ENCODE data around the gene EEPD1.
"Not testable (repeated sequence)": the region's sequence is repeated elsewhere in the genome, so short reads cannot be mapped to it uniquely, and the experiment has no call there.

EEPD1 gene

DNA sequence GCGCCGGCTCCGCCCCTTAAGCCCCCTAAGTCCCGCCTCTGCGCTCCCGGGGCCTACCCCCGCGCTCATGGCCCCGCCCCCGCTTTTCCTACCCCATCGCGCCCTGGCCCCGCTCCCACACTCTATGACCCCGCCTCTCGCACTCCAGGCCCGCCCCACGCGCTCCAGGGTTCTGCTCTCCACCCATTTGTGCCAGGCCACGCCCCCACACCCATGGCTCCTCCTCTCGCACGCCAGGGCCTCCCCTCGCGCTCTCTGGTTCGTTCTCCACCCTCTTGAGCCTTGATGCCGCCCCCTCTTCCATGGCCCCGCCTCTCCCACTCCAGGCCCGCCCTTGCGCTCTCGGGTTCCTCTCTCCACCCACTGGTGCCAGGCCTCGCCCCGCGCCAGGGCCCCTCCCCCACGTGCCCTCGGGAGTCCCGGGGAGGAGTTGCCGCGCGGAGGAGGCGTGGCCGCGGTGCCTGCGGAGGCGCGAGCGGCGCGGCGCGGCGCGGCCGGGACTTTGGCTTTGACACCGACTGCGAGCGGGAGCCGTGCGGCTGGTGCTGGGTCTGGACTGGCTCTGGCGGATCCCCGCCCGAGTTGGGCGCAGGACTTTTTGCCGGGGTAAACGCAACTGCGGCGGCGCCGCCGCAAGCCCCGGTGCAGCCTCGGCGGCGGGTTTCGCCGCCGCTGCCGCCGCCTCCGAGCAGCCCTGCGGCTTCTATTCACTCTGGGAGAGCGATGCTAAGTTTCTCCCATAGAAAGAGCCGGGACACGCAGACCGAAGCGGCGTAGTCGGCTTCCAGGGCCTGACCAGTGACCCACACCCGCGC lies at the start of gene EEPD1:
EEPD1 (plus strand) TSS at position 499 of the 815 bp plus-strand sequence. CDS start 1,071 bp downstream, outside the sequence.
- DNase-seq = peak; percentile 94

DNA sequence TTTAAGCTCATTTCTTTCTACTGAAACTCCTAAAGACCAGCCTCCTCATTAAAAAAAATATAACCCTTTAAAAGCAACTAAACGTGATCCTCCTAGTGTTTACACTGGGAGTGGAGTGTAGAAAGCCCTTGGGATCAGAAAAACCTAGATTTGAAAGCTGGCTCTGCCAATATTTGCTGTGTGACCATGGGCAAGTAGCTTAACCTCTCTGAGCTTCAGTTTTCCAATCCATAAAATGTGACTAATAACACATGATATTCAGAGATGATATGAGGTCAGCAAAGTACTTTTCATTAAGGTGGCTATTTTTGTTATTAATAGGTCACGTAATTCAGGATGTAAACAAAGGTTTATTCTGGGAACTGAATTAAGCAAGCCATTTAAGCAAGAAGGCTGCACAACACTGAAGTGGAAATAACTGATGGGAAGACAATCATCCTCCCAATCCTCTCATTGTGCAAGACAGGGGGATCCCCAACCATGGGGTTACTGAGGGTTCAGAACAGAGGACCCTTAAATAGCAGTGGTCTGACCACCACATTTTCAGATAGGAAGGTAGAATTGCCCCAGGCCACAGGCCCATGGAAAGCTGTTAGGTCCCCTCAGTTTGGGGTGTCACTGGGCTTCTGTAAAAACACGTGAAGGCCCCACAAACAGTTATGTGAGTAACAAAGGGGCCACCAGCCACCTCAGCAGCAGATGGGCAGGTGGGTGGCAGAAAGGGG lies 49.1 kb upstream of the EEPD1 start:
- DNase-seq = no peak

DNA sequence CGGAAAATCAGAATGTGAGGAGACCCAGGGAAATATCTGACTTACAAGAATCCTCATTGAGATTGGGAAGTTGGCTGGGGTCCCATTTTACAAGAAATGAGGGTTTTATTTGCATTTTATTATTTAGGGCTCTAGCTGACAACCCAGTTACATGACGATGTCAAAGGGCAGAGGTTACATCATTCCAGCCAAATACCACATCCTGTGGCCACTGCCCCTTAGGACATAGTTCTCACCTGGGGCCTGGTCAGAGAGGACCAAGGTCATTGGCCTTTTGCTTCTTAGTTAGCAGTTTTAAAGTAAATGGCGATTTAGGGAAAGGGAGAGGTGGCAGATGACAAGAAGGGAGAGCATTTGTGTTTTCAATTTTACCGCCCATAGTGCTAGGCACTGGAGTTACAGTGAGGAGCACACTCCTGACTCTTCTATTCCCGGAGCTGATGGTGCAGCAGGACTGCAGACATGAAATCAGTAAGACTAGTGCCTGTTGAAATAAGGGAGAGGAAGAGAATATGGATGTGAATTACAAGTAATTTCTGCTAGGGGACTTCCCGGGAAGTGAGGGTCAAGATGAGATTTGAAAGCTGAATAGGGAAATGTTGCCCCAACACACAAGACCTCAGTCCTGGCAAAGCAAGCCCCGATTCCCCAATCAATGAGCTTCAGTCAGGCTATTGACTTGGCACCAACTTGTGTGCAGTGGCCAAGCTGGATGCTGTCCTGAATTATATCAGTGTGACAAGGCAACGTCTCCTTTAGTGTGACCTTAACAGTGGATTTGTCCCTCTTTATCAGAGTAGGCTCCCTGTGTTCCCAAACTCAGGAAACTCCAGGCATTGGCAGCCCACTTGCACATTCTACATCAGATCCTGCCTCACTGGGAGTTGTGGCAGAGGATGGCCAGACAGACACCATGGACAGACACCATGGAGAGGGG lies 45.8 kb upstream of the EEPD1 start:
- not testable (repeated sequence) for DNase-seq

DNA sequence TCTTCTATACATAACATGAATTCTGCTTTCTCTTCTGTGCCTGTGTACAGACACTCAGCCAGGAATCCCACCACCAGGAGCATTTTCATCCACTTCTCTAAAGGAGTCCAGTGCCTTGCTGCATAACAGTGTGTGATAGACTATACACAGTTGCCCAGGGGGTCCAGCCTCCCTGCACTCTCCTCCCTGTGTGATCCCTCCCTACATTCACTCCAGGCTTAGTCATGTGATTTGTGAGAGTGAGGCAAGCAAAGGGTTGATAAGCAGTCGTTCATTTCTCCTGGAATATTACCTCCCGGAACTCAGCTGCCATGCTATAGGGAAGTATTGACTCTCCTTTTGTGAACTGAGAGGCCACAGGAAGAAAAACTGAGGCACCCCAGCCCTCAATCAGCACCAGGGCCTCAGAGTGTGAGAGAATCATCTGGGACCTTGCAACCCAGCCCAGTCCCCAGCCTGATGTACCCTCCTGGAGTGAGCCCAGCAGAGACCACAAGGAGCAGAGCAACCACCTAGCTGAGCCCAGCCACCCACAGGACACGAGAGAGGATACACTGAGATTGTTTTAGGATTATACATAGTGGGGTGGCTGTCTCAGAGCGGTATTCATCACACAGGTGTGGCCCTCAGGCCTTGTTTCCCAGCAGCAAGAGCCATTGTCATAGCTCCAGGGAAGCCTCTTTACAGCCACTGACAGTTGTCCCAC lies 45.0 kb upstream of the EEPD1 start:
- no peak for DNase-seq

DNA sequence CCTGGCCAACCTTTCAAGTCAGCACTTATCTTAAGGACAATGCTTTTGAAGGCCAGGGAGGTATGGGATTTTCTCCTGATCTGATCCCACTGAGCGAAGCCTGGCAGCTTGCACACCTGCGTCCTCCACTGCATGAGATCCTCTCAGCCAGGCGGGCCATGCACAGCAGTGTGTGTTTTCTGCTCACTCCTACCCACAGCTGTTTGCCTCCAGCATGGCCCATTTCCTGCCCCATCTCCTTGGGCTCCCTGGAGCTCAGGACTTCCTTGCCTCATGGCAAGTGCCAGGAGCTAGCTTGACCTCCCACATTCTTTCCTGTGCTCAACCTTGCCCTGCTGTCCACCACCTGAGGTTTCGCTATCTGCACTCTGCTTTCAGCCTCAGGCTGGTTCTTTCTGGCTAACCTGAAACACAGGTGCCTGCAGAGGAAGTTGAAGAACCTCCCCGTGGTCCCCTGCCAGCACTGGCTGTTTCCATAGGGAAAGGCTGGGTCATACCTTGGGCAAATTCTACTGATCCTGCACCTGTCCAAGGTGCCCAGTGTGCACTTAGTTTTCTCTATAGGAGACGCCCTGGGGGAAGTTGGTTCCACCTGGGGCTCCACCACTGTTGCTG lies 43.9 kb upstream of the EEPD1 start:
- no peak for DNase-seq

DNA sequence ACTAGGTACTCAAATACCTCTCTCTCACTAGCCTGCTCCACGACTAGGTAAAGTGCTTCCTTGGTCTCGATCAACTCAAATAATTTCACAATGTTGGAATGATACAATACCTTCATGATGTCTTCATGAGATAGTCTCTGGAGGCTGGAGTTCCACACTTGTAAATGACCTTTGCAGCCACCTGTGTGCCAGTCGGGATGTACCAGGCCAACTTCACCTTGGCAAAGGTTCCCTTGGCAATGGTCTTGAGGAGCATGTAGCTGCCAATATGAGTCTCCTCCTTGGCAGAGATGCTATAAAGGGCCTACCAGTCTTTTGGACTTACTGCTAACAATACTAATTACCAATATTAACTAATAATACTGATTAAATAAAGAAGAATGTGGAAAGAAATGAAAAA lies 42.5 kb upstream of the EEPD1 start:
- DNase-seq = no peak

DNA sequence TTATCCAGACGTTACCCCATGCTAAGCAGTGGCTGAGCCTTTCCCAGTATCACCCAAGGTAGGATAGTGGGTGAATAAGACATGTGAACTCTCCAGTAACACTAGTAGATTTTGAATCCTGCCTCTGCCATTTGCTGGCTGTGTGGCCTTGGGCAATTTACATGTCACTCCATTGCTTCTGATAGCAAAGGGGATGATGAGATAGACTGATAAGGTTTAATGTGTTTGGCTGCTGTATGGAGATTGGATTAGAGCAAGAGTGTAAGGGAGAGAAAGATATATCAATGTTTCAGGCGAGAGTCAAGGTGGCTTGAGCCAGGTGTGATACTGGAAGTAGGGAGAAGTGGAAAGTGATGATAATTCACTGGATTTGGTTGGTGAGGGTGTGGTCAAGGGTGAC lies 40.1 kb upstream of the EEPD1 start:
- no peak for DNase-seq

DNA sequence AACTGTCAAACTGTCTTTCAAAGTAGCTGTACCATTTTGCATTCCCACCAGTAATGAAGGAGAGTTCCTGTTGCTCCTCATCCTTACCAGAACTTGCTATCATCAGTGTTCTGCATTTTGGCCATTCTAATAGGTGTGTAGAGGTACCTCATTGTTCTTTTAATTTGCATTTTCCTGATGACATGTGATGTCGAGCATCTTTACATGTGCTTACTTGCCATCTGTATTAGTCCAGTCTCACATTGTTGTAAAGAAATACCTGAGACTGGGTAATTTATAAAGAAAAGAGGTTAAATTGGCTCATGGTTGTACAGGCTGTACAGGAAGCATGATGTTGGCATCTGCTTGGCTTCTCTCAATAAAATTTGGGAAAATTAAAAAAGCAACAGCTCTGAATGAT lies 38.7 kb upstream of the EEPD1 start:
- DNase-seq = no peak

DNA sequence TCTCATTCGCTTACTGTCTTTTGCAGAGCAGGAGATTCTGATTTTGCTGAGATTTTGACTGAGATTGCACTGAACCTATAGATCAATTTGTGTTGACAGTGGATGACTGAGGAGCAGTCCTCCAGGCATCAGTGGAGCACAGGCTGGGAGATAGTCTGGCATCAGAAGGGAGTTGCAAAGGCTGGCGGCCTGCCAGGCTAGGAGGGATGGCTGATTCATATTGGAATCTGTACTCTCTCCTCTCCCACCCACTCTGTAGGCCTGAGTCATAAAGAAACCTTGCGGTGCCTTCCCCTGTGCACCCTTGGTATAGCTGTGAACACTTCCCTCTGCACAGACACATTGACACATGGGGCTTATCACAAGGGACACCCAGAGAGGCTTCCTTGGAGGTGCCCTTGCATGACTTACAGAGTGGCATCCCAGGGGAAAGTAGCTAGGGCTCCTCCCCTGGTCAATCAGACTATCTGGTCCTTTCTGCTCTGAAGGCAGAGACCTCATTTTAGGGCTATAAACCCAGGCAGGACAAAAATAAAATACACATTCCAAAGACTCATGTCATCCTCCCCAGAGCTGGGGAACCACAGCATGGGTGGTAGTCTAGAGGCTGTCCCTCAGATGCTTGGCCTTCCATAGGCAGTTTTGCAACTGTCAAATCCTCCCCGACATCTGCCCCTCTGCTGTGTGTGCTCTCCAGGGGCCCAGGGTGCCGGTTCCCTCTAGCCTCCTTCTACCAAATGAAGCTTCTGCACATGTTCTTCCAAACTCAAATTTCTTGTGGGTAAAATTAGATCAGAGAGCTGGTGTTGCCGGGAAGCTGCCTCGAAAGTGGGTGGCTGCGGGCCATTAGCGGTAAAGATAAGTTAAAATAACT lies 37.4 kb upstream of the EEPD1 start:
- no peak for DNase-seq

DNA sequence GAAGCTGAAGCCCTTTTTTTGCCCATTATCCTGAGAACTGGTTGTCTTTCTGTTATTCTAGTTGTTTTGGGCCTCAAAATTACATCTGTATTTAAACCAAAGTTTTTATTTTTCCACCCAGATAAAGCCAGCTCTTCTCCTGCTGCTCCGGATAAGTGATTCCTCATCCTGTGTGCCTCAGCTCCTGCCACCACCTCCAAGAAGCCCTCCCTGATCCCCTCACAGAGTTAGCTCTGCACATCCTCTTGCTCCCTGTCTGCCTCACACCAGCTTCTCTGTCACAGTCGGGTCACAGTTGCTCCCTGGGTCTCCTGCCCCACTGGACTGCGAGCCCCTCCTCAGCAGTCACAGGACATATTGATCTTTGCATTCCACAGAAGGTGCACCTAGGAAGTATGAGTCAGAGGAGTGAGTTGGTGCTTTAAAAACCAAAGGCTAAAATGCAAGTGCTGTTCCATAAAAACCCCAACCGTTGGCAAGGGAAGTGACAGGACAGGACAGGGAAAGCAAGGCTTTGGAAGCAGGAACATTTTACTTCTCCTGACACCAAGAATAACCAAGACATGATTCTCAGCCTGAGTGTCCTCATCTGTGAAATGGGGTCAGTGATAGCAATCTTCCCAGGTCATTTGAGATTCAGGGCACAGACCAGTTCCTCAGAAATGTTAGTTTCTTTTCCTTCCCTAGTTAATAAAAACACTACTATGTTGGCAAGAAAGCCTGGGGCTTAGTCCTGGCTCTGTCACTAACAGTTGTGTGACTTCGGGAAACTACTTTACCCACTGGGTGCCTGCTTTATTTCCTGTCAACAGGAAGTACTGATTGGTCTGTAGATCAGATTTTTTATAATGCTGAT lies 36.5 kb upstream of the EEPD1 start:
- DNase-seq = no peak

DNA sequence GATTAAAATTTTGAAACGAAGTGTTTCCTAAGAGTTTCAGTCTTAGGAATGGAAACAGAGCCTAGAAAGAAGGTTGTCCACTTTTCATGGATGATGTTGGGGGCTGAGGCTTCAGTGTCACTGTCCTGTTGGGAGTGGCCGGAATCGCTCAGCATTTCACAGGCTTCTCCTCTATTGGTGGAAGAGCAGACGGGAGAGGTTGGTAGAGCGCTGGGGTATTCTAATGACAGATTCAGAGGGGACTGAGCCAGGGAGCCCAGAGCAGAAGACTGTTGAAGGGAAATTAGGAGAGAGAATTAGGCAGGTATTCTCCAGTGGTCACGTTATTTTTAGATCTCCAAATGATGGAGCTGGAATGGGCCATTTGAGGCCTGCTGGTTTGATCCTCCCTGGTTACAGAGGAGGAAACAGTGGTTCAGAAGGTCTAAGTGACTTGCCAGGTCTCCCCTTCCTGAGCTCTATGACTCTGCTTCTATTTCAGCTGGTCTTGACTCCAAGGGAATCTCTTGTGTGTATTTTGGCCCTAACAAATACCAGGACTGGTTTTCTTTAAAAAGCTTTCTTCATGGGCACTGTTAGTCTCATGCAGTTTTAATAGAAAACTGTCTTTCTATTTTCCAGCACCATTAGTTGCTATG lies 35.7 kb upstream of the EEPD1 start:
- DNase-seq = no peak

DNA sequence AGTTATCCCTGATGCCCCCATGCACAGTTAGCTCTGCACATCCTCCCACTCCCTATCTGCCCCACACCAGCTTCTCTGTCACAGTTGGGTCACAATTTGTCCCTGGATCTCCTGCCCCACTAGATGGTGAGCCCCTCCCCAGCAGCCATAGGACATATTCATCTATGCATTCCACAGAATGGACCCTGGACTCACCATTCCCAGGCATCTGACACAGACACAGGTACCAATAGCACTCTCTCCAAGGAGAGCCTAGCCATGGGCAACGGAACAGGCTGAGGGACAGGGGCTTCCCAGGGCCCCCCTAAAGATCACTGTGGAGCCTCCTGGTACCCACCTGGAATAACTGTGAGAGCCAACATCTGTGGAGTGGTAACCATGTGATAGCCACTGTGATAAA lies 34.7 kb upstream of the EEPD1 start:
- DNase-seq = no peak

DNA sequence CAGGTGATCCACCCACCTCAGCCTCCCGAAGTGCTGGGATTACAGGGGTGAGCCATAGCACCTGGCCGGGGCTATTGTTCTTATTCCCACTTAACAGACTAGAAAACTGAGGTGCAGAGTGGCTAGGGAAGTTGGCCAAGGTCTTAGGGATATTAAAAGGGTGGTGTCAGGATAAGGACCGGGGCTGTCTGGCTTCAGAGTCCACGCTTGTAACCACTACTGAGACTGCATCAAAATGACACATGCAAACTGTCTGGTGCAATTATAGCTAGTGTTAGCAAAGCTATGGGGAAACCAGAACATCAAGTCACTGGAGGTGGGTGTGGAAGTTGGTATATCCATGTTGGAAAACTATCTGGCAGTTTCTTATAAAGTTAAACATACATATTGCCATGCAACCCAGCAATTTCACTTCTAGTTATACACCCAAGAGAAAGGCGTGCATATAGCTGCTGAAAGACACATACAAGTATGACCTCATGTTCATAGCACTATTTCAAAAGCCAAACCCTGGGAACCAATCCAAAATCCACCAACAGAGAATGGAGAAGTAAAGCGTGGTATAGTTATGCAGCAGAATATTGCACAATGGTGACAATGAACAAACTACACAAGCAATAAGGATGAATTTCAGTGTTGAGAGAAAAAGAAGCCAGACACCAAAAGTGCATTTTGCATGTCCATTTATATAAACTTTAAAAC lies 33.9 kb upstream of the EEPD1 start:
- DNase-seq = no peak

DNA sequence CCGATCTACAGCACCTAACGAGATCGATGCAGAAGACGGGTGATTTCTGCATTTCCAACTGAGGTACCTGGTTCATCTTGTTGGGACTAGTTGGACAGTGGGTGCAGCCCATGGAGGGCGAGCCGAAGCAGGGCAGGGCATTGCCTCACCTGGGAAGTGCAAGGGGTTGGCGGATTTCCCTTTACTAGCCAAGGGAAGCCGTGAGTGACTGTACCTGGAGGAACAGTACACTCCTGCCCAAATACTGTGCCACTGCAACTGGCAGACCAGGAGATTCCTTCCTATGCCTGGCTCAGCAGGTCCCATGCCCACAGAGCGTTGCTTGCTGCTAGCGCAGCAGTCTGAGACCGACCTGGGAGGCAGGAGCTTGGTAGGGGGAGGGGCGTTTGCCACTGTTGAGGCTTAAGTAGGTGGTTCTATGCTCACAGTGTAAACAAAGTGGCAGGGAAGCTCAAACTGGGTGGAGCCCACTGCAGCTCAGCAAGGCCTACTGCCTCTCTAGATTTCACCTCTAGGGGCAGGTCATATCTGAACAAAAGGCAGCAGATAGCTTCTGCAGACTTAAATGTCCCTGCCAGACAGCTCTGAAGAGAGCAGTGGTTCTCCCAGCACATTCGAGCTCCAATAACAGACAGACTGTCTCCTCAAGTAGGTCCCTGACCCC lies 32.9 kb upstream of the EEPD1 start:
- not testable (repeated sequence) for DNase-seq

DNA sequence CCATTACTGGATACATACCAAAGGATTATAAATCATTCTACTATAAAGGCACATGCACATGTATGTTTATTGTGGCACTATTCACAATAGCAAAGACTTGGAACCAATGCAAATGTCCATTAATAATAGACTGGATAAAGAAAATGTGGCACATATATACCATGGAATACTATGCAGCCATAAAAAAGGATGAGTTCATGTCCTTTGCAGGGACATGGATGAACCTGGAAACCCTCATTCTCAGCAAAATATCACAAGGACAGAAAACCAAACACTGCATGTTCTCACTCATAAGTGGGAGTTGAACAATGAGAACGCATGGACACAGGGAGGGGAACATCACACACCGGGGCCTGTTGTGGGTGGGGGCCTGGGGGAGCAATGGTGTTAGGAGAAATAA lies 27.4 kb upstream of the EEPD1 start:
- not testable (repeated sequence) for DNase-seq

DNA sequence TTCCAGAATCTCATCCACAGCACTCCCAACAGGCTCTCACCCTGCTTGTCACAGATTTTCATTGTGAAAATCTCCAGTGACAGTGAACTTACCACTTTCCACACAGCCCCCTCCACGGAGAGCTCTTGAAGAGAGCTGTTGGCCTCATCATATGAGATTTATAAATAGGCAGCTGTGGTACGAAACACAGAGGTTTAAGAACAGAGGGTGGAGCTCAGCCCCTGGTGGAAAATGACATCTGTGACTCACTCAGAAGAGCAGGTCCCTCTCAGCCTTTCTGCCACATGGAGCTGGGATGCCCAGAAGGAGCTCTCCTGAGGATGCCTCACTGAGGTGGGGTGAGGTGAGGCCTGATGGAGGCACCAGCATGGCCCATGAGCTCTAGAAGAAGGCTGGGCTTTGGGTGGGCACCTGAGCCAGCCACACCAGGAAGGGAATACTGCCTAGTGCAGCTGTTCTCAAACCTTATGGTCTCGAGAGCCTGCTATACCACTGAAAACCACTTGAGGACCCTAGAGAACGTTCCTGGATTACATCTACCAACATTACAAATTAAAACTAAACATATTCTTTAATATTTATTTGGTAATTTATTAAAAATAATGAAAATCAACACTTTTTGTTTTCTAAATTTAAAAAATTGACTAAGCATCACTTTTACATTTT lies 25.8 kb upstream of the EEPD1 start:
- no peak for DNase-seq

DNA sequence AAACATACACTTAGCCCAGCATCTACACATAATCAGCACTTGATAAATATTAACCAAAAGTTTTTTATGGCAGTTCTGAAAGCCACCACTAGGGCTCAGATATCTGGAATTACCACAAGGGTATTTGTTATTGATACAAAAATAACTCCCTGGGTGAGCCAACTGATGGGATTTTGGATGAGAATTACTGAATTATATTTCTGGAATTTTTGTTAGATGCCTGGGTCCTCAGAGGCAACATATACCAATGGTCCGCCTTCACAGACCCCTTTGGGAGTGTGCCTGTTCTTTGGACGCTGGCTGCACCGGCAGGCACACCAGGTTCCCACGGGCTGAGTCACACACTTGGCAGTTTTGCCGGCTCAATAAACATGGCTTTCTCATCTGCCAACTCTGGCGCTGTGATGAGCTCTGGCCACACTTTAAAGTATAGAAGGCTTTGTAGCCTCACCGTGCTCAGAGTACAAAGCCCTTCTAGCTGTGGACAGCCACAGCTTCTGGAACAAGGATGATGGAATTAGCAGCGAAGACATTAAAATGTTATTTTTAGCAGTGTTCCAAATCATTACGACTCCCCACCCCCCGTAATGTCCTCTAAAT lies 24.5 kb upstream of the EEPD1 start:
- DNase-seq = no peak
